Keratinocyte (primary cell): ENCODE data around the gene UGT2A3. TPM values are rescaled to one million over a fixed set of nuclear protein-coding genes. Genes with fewer than 3 reads are reported as not detected.

Source experiments
- DNase-seq: peaks from one replicate; pipeline ENCODE4 v3.0.0-alpha.2; 2011; ENCODE audit warnings: low read depth, missing footprints, low spot score
- FAIRE-seq: peaks from 2 replicates; lab custom pipeline; 2011; peaks lifted over from hg19 to GRCh38; lab: Jason Lieb, UNC
- H2AFZ ChIP-seq: 2 replicates; pipeline ENCODE4 v1.6.0; 2012; ENCODE audit warnings: low read length, control low read depth, inconsistent platforms; ENCODE audit not compliant: control insufficient read depth
- H3K27ac ChIP-seq: 2 replicates; pipeline ENCODE4 v1.5.1; 2011; ENCODE audit warnings: low read length; ENCODE audit not compliant: control insufficient read depth, insufficient read depth
- H3K27me3 ChIP-seq: 3 replicates; pipeline ENCODE4 v1.6.0; 2011; ENCODE audit warnings: low read length; ENCODE audit not compliant: control insufficient read depth, insufficient read depth; ENCODE audit errors: extremely low read depth
- H3K36me3 ChIP-seq, 2 experiments: 2 replicates in 1 of 2; 3 replicates in 1 of 2; pipeline ENCODE4 v1.5.1; 2011; ENCODE audit warnings: low read length in 2 of 2, mild to moderate bottlenecking in 1 of 2; ENCODE audit not compliant: control insufficient read depth in 2 of 2, insufficient read depth in 2 of 2; ENCODE audit errors: extremely low read depth in 1 of 2
- H3K4me1 ChIP-seq: 3 replicates; pipeline ENCODE4 v1.5.1; 2011; ENCODE audit warnings: low read length; ENCODE audit not compliant: control insufficient read depth, insufficient read depth; ENCODE audit errors: extremely low read depth
- H3K4me2 ChIP-seq: 3 replicates; pipeline ENCODE4 v1.6.0; 2011; ENCODE audit warnings: low read depth, low read length; ENCODE audit not compliant: control insufficient read depth, insufficient read depth; ENCODE audit errors: extremely low read depth
- H3K4me3 ChIP-seq, 3 experiments: fragments of 200-600 bp in 1 of 3; sonication (generic) in 1 of 3; 2 replicates in 2 of 3; 3 replicates in 1 of 3; pipeline ENCODE4 v1.5.1; 2011 to 2016; ENCODE audit warnings: low read length in 3 of 3, mild to moderate bottlenecking in 3 of 3, control low read depth in 2 of 3, inconsistent platforms in 1 of 3, low read depth in 1 of 3, mixed read lengths in 1 of 3, mixed run types in 1 of 3, moderate library complexity in 1 of 3; ENCODE audit not compliant: control insufficient read depth in 2 of 3, insufficient read depth in 2 of 3; ENCODE audit errors: extremely low read depth in 1 of 3
- H3K79me2 ChIP-seq: 2 replicates; pipeline ENCODE4 v1.6.0; 2012; ENCODE audit warnings: low read length; ENCODE audit not compliant: control insufficient read depth, insufficient read depth
- H3K9ac ChIP-seq: 3 replicates; pipeline ENCODE4 v1.6.0; 2011; ENCODE audit warnings: low read length; ENCODE audit not compliant: control insufficient read depth, insufficient read depth; ENCODE audit errors: extremely low read depth
- H3K9me1 ChIP-seq: 3 replicates; pipeline ENCODE4 v1.6.0; 2011; ENCODE audit warnings: low read length; ENCODE audit not compliant: control insufficient read depth, insufficient read depth; ENCODE audit errors: extremely low read depth
- H3K9me3 ChIP-seq: 2 replicates; pipeline ENCODE4 v1.5.1; 2012; ENCODE audit warnings: low read depth, low read length; ENCODE audit not compliant: control insufficient read depth
- H4K20me1 ChIP-seq: 3 replicates; pipeline ENCODE4 v1.6.0; 2011; ENCODE audit warnings: low read length; ENCODE audit not compliant: control insufficient read depth, insufficient read depth; ENCODE audit errors: extremely low read depth
- CTCF ChIP-seq, 3 experiments: IDR thresholded peaks in 1 of 3; conservative IDR thresholded peaks in 1 of 3; optimal IDR thresholded peaks in 1 of 3; 2 replicates in 2 of 3; 3 replicates in 1 of 3; pipeline versions ENCODE3 to v1.5.1; 2011; ENCODE audit warnings: low read length in 3 of 3, mild to moderate bottlenecking in 3 of 3, moderate library complexity in 2 of 3, control low read depth in 1 of 3, inconsistent platforms in 1 of 3; ENCODE audit not compliant: insufficient read depth in 2 of 3; ENCODE audit errors: extremely low read depth in 1 of 3
- EZH2 ChIP-seq: IDR thresholded peaks from one replicate; pipeline ENCODE4 v1.6.1; 2012; ENCODE audit warnings: inconsistent platforms, mild to moderate bottlenecking, low read length, moderate library complexity
- dilution Hi-C: fragments of 300-500 bp; cut with MboI; formaldehyde crosslinking; loops from one replicate; pipeline ENCODE4 v1.7.0; 2020; ENCODE audit warnings: low sequenced_read_pairs; ENCODE audit not compliant: extremely low pct_ligation_motif_present
- polyA plus RNA-seq, 5 experiments: library from polyadenylated mRNA; depleted of rRNA in 3 of 5; stranded (reverse) in 3 of 5; stranded (forward) in 1 of 5; unstranded in 1 of 5; fragments of >200 nt; gene quantifications; 1 replicate in 1 of 5; 2 replicates in 3 of 5; 3 replicates in 1 of 5; pipeline versions ENCODE4 v1.2.1 to v1.2.3, GENCODE V29; 2011 to 2012; ENCODE audit warnings: missing spikeins in 2 of 5, low read depth in 1 of 5, low replicate concordance in 1 of 5

Gene UGT2A3
- polyA plus RNA-seq, 1 donor (not counting 4 experiments of a cell fraction or from before 2014, with no cell fraction given), result not detected

GRCh38 chr4:68951806-68952585, 392 bp upstream of the UGT2A3 start:
- no peak for FAIRE-seq
- no peak for DNase-seq
- Histone ChIP-seq H3K9ac (no peak overlapping the region), H3K4me3 (no peak overlapping the region), H3K9me3 (no peaks in the 10 kb centered on the region), H3K79me2 (no peaks in the 10 kb centered on the region), H3K4me1 (no peaks in the 10 kb centered on the region), H3K27ac (no peak overlapping the region), H3K9me1 (no peaks in the 10 kb centered on the region), H3K4me2 (no peak overlapping the region), H4K20me1 (no peaks in the 10 kb centered on the region), H2AFZ (no peak overlapping the region), H3K27me3 (no peaks in the 10 kb centered on the region), H3K36me3 (no peaks in the 10 kb centered on the region)
- TF ChIP-seq CTCF (optimal IDR thresholded peaks at IDR 0.05 in 1 of 3, IDR thresholded peaks at IDR 0.05 in 1 of 3, conservative IDR thresholded peaks at IDR 0.05 in 1 of 3; ENCODE audit: extremely low read depth in 1 of 3, insufficient read depth in 2 of 3, low read length in 3 of 3), result no peak
- no peak for TF ChIP-seq EZH2
- dilution Hi-C loops, result no loop called here

GRCh38 chr4:68950033-68950432, 1.6 kb downstream of the UGT2A3 start:
- Histone ChIP-seq H3K9me1 (no peaks in the 10 kb centered on the region), H3K79me2 (no peaks in the 10 kb centered on the region), H3K4me1 (no peaks in the 10 kb centered on the region), H3K9me3 (no peaks in the 10 kb centered on the region), H3K27me3 (no peaks in the 10 kb centered on the region), H2AFZ (no peak overlapping the region), H3K9ac (no peak overlapping the region), H3K27ac (no peak overlapping the region), H3K36me3 (no peaks in the 10 kb centered on the region), H3K4me3 (no peak overlapping the region), H3K4me2 (no peak overlapping the region), H4K20me1 (no peaks in the 10 kb centered on the region)
- dilution Hi-C loops, result no loop called here
- no peak for FAIRE-seq
- DNase-seq, result no peak
- no peak for TF ChIP-seq CTCF (optimal IDR thresholded peaks at IDR 0.05 in 1 of 3, IDR thresholded peaks at IDR 0.05 in 1 of 3, conservative IDR thresholded peaks at IDR 0.05 in 1 of 3; ENCODE audit: extremely low read depth in 1 of 3, insufficient read depth in 2 of 3, low read length in 3 of 3)
- TF ChIP-seq EZH2, result no peak
